Retina (tissue), 1 donor: ENCODE results near the gene WNT7B.

ENCODE experiments used
- DNase-seq: peaks from one replicate; pipeline ENCODE4 v3.0.0-alpha.2; 2016

WNT7B gene

DNA sequence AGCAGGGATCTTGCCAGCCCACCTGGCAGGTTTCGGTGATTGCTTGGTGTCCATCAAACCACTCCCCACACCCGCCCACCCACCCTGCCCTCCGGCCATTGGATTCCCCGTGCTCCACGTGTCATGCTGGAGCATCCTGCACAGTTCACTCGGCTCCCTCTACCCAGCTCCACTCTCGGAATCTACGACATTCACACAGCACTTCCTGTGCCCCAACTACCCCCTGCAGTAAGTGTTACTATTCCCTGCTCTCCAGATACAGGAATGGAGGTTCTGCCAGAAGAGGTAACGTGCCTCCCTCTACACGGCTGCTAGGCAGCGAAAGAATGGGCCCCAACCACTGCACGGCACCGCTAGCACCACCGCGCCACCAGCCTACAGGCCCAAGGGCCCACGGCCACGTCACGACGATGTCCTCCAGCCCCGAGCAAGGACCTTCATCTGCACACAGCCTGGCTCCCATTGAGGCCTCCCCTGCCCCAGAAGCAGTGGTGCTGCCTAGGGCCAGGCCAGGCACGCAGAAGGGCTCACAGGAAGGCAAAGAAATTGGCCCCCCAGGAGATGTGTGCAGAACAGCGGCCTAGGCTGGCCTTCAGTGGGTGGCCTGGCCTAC lies 27.6 kb downstream of the WNT7B start:
- DNase-seq, result no peak

DNA sequence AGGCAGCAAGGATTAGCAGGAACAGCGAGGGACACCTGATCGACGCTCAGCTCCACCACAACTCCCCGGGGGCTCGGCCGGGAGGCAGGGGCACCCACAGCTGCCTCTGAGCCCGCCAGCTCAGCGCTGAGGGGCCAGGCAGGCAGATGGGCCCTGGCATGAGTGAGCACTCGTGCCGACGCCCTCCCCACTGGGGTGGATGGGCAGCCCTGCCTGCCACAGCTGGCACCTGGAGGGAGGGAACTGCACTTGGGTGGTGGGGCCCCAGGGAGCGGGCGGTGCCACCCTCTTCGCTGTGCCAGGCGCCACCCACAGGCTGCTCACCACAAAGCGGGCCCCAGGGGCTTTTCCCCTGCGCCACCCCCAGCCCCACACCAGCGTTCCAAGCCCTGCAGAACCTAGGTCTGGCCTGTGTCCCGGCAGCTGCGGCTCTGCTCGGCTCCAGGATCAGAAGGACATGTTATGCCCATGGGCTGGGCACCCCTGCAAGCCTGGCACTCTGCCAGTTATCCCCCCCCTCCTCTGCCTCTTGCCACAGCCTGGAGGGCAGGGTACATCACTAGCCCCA lies 28.8 kb downstream of the WNT7B start:
- no peak for DNase-seq

DNA sequence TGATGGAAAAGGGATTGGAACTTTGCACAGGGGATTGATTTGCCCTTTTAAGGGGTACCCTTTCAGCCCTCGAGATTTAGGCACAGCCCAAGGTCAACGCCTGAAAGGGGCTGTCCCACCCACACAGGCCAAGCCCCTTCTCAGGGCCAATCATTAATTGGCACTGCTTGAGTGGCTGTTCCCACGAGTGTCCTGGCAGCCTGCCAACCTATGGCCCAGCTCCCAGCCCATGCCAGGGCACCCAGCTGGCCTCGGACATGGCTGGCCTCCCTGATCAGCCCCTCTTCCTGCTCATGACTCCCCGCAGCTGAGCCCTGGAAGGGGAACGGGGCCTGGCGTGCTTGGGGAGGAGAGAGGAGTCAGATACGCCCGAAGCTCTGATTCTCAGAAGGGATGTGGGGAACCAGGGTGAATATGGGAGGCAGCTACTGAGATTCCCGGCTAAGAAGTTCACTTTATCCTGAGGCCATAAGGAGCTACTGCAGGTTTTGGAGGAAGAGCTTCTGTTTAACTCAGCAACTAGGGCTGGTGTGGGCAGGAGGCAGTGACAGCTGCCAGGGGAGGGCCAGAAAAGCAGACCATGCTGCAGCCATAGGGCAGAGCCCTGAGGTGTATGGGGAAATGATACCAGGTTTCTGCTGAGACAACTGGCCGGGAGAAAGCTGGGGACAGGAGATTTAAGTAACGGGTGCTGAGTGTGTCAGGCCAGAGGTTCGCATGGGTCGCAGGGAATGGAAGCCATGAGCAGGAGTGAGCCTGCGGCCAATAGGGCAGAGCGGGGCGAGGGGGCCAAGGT lies 30.0 kb downstream of the WNT7B start:
- no peak for DNase-seq

DNA sequence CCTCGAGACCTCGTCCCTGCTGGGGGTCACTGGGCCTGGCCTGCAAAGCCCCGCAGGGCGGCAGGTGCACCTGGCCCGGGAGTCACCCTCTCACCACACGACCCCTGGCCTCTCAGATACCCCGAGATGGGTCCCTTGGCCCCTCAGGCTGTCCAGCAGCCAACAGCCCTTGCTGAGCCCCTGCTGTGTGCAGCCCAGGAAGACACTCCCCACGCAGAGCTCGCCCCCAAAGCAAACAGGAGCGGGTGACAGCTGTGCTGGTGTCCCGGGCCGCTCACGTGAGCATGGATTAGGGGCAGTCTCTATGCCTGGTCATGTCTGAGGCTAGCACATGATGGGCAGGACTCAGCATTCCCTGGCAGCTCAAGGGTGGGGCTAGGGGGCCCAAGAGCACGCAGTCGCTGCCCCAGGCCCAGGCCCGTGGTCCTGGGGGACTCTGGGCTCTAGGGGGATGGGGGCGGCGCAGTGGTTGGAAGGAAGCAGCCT lies 31.3 kb downstream of the WNT7B start:
- no peak for DNase-seq

DNA sequence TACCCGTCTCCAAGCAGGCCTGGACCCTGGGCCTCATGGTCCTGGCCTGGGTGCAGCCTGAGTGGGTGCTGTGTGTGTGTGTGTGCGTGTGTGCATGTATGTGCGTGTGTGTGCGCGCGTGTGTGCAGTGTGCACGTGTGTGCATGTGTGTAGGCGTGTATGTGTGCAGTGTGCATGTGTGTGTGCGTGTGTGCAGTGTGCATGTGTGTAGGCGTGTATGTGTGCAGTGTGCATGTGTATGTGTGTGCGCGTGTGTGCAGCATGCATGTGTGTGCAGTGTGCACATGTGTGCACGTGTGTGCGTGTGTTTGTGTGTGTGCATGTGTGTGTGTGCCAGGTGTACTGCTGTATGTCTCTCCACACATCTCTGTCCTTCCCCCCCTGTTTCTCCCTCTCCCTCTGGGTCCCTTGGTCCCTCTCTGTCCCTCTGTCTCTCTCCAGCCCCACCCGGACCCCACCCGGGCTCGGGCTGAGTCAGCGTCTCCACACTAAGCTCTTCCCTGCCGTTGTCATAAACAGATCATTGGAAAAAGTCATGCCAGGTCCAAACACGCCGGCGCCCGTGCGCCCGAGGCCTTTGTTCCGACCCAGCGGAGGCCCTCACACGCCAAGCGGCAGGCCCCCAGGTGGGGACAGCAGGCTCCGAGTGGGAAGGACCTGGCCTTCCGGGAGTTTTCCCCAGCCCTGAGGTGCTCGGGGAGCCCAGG lies 34.0 kb downstream of the WNT7B start:
- DNase-seq, result no peak

DNA sequence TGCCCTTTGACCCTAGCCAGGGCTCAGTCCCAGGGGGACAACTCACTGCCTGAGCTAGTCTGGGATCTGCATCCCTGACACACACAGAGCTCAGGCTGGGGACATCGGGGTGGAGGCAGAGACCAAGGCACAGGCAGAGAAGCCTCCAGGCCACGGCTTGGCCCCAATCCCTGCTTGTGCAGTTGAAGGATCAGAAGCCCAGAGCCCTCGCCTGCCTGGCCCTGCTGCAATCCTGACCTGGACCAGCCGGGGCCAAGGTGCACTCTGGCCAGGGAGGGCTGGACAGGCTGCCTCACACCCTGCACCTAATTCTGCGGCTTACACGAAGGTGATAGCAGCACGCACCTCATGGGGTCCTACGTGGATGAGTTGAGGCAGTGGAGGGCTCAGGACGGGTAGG lies 34.6 kb downstream of the WNT7B start:
- no peak for DNase-seq

DNA sequence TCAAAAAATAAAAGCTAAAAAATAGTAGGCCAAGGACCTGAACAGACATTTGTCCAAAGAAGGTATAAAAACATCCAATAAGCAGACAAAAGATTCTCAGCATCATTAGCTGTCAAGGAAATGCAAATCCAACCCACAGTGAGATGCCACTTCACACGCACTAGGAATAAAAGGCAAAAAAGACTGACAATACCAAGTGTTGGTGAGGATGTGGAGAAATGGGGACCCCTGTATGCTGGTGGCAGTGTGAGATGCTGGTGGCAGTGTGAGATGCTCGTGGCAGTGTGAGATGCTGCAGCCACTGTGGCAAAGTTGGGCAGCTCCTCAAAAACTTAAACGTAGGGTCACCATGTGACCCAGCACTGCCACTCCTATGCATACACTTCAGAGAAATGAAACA lies 38.0 kb downstream of the WNT7B start:
- DNase-seq, result no peak

DNA sequence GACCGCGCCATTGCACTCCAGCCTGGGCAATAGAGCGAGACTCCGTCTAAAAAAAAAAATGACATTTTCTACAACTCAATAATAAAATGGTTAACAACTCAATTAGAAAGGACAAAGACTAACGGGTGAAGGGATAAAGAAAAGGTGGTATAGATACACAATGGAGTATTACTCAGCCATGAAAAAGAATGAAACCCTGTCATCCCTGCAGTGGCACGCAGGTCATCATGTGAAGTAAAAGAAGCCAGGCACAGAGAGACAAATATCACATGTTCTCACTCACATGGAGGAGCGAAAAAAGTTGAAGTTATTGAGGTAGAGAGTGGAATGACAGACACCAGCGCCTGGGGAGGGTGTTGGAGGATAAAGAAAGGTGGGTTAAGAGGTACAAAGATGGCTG lies 39.0 kb downstream of the WNT7B start:
- no peak for DNase-seq

DNA sequence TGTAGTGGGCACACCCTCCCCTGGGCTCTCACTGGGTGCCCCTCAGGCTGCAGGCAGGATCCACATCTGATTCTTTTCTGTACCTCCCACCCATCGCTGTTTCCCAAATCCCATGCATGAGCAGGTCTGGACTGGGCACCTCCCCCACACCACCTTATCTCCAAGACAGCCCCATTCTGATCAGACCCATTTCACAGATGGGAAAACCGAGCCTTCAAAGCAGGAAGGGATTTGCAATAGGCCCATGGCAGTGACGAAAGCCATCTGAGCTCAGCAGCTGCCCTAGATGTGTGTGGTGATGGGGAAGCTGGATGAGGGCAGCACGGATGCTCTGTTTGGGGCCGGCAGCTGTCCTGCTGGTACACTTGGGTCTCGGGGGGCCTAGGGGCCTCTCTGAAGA lies 41.4 kb downstream of the WNT7B start:
- no peak for DNase-seq

DNA sequence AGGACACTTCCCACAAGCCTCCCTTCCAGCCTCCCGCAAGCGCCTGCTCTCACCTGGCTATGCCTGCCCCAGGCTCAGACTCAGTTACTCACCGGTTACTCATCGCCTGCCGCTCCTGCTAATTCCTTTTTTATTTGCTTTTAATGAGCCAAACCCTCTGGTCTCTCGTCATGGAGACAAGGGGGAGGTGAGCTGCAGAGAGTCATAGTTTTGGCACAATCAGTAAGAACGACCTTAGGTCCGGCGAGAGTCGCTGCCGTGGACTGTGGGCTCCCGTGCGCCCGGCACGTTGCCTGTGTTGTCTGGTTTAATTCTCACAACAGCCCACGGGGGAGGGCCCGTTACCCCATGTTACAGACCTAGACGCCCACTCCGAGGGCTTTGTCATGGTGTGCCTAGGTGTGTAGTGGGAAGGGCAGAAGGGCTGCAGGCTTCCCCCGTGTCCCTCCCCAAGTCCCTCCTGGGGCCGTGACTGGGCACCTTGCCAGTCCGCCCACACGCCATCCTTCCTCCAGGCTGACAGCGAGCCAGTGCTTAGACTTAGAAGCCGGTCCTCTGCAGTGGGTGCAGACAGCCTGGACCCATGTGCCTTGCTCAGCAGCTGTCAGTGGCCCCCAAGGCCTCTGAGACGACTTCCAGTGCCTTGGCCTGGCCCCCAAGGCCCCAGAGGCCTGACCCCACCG lies 42.2 kb downstream of the WNT7B start:
- no peak for DNase-seq

DNA sequence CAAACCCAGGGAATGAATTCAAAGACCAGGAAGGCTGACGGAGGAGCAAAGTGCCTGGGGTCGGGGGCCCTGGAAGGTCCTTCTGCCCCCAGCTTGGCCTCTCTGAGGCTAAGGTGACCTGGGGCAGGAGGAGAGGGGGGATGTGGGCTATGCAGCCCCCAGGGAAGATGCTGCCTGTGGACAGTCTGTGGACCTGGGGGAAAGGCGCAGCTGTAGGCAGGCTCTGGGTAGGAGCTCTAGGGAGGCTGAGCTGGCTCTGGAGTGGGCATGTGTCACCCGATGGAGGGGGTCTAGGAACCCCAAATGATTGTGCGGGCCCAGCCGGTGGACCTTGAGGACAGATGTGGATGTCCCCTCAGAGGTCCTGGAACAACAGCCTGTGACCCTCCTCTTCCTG lies 42.8 kb downstream of the WNT7B start:
- no peak for DNase-seq

DNA sequence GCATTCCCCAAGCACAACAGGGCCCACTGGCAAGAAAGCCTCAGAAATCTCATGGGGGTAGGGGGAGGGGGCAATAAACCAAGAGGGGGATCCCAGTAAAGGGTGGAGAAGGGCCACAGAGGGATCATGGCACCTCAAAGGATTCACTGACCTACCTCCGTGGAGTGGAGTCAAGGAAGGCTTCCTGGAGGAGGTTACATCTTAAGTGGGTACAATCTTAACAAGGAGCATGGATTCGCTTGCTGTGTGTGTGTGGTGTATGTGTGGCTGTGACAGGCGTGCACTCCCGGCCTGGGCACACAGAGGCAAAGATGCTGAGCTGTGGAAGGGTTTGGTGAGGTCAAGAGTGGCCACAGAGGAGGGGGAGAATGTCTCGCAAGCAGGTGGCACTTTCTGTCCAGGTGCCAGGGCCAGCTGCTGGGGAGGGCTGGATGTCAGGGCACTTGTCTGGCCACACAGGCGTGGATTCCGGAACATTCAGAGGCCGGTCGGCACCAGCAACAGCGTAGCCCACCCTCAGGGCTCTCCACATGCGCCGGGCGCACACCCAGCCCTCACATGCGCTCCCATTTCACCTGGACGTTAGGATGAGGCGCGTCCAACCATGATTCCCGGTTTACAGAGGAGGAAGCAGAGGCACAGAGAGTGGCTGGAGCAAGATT lies 43.3 kb downstream of the WNT7B start:
- no peak for DNase-seq

DNA sequence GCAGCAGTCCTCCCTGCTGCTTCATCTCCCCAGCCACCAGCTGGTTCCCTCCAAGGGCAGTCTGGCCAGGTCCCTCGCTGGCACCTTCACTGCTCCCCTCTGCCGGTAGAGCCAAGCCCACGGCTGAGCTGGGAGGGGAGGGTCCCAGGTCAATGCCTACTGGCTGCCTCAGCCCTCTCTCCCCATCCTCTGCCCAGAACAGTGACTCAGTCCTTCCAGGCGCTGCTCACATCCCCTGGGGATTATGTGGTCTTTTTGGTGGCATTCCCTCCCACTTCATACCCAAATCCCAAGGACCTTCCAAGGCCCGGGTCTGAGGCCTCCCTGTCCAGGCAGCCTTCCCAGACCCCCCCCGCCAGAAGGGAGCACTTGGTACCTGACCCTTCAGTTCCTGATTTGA lies 44.9 kb downstream of the WNT7B start:
- no peak for DNase-seq

DNA sequence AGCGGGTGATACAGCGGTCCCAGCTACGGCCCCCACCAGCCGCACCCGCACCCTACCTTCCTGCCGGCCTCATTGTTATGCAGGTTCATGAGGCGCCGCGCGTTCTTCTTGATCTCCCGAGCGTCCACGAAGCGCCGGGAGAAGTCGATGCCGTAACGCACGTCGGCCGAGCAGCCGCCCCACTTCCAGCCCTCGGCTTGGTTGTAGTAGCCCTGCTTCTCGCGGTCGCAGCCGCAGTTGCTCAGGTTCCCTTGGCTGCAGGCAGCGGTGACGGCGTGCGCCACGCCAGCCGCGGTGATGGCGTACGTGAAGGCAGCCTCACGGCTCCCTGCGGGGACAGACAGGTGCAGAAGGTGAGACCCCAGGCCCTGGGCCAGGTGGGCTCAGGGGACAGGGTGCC lies 45.9 kb downstream of the WNT7B start:
- DNase-seq, result no peak

DNA sequence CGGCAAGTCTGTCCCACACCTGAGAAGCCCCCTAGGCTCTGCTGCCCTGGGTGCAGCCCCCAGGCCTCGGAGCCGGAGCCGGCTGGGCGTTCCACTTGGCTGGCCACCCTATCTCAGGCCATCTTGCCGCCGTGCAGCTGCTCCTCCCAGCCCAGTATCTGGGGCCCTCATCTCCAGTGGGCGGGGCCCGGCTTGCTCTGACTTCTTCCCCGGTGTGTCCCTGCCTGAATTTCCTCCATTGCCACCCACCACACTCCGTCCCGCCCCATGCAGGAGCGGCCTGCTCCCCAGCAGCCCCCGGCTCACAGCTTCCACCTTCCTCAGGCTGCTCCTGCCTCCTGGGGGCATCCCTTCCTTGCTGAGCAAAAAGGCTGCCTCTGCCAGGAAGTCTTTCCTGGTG lies 46.6 kb downstream of the WNT7B start:
- DNase-seq, result no peak

DNA sequence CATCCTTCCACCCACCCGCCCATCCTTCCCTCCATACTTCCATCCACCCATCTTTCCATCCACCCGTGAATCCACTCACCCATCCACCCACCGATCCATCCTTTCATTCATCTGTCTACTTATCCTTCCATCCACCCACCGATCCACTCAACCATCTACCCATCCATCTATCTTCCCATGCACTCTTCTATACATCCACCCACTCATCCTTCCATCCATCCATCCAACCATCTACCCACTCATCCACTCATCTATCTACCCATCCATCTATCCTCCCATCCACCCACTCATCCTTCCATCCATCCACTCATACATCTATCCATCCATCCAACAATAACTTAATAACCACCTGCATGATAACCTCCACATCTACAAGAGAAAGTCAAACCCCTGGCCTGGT lies 47.3 kb downstream of the WNT7B start:
- no peak for DNase-seq

DNA sequence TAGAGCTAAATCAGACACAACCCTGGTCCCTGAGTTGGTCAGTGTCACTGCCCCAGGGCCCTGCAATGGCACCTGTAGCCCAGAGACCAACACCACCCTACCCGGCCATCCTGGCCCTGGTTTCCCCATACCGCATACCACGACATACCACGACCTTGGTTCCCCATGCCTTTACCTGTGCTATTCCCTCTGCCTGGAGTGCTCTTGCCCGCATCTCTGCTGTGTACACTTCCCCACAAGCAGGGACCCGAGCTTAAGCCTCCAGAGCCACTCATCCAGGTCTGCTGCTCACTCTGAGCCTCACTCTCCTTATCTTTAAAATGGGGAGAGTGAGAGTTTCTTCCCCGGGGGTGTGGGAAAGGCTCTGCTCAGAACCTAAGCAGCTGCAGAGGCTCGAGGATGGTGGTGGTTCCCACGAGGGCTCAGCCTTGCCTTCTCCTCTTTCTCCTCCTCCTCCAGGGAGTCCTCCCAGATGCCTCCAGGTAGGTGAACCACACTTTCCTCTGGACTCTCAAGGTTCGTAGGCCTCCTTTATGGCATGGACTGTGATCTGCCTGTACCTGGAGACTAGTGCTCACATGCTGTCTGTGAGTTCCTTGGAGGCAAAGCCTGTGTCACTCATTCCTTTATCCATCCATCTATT lies 48.1 kb downstream of the WNT7B start:
- no peak for DNase-seq

DNA sequence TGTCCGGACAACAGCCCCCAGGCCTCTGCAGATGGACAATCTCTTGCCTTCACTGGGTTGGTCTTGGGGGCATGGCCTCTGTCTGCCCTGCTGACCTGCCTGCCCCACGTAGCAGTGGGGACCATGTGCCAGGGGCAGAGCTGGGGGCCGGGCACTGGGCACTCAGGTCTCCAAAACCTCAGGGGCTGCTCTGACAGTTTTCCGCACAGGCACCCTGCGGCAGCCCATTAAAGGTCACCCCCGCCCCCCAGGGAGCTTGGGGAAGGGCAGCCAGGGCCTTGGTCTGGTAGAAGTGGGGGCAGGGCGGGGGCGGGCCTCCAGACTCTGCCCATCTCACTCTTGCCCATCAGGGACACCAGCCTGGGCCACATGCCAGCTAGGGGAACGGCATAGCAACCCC lies 49.9 kb downstream of the WNT7B start:
- DNase-seq, result no peak

DNA sequence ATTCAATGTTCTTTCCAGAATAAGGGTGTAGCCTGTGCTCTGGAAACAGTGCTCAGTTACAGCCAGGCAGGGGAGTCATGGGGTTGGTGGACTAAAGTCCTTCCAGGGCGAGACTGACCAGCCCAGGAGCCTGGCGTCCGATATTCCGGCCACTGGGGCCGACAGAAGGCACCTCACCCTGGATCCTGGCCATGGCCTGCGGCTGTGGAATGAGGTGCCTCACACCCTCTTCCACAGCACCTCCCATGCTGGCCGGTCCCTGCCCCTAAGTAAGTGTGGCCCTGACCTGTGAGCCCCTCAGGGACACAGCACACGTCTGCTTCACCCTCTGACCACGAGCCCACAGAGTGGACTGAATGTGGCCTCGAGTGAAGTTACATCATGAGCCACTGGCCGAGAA lies 50.5 kb downstream of the WNT7B start:
- no peak for DNase-seq

DNA sequence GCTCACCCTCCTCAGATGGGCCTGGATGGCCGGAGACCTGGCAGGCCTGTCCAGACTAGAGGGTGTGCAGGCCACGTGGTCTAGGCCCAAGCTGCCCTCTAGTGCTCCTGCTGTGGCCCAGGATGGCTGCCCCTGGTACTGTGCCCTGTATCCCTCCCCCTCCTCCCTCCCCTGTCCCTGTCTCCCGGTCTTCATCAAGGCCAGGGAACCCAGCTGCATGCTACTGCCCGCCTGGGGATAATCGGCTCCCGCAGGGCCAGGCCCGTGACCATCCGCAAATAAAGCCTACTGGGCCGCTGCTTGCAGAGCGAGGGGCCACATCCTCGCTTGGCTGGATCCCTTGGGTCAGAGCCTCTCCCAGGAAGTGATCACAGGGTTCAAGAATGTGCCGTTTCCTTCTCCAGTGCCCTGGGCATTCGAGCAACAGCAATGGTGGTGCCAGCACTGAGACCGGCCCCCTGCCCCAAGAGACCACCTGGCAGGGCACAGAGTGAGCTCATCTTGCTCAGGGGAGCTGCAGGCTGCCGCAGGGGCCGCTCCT lies 51.1 kb downstream of the WNT7B start:
- no peak for DNase-seq

DNA sequence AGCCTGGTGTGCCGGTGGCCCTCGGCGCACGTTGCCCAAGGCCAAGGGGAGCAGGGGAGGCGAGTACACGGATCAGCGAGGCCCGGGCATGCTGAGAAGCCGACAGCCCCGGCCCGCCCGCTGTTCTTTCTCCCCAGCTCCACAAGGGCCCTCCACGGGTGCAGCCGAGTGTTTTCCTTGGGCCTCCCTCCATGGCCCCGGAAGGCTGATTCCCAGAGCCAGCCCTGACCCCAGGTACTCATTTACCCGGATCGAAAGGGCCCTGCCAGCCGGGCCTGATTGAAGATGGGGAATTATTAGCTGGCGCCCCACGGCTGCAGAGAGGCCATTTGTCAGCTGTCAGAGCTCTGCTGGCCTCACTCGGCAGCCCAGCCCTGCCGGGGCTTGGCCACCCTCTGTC lies 53.1 kb downstream of the WNT7B start:
- DNase-seq, result no peak

DNA sequence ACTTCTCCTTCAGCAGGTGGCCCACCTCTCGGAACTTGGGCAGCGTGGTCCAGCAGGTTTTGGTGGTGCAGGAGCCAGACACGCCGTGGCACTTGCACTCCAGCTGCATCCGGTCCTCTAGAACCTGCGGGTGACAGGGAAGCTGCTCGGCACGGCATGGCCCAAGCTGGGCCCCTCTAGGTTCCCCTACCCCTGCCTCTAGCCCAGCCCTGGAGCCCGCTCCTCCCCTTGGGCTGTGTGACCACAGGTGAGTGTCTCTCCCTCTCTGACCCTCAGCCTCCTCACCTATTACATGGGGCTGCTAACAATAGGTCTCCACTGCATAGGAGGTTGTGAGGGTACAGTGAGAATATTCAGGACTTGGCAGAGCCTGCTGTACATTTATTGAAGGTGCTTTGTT lies 53.8 kb downstream of the WNT7B start:
- no peak for DNase-seq
